Nephron progenitor cell (in vitro differentiated cells): ENCODE data around the gene CEP95.

ENCODE experiments used
- DNase-seq: peaks from one replicate; pipeline ENCODE4 v3.0.0; 2021
- H3K27ac Mint-ChIP-seq: 2 replicates; pipeline ENCODE4 v1.8.0; 2021; ENCODE audit warnings: mild to moderate bottlenecking, moderate library complexity, mixed read lengths
- H3K27me3 Mint-ChIP-seq: 2 replicates; pipeline ENCODE4 v1.8.0; 2021; ENCODE audit warnings: mild to moderate bottlenecking, low read depth, mixed read lengths; ENCODE audit not compliant: poor library complexity
- H3K36me3 Mint-ChIP-seq: 2 replicates; pipeline ENCODE4 v1.8.0; 2021; ENCODE audit warnings: low read depth, mixed read lengths
- H3K4me1 Mint-ChIP-seq: 2 replicates; pipeline ENCODE4 v1.8.0; 2021; ENCODE audit warnings: mixed read lengths
- H3K4me3 Mint-ChIP-seq: 2 replicates; pipeline ENCODE4 v1.8.0; 2021; ENCODE audit warnings: mild to moderate bottlenecking, moderate library complexity, mixed read lengths
- H3K9me3 Mint-ChIP-seq: 2 replicates; pipeline ENCODE4 v1.8.0; 2021; ENCODE audit warnings: mild to moderate bottlenecking, moderate library complexity, mixed read lengths
- CTCF ChIP-seq: fragments of 200-600 bp; sonication (generic); IDR thresholded peaks from 2 replicates; pipeline ENCODE4 v1.5.0; 2021; ENCODE audit warnings: antibody characterized with exemption

The CEP95 gene

DNA sequence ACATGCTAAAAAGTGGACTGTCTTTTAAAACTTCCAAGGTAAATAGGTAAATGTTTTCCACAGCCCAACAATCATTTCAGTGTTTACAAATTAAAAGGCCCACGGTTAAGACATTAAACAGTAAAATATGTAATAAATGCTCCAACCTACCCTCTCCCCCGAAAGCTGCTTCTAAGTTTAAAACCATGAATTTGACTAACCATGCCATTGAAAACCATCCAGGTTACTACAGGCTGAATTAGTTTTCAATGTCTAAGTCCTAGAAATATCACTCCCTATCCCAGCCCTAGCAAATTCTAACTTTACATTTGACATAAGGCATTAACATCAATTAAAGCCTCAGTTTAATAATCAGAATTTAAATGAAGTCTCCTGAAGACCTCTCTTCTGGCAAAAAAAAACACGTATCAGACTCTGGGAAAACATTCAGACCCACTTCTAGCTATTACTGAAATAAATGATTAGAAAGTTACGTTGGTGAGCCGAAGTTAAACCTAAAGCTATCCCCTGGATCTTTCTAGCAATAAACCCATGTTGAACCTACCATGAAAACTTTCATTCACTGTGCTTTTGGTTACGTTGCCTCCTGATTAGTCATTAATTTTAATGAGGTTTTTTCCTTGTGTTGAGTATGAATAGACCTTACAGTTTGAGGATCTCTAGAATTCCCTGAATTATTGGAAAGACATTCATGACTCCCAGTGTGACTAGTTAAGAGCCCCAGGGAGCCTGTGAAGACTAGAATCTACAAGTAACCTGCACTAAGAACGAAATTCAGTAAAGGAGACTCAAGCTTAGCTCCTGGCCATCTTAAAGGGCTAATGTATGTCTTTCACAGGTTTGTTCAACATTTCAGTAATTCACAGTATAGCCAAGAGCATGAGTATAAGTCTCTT lies 8.2 kb upstream of the CEP95 start:
- peak overlapping the region; percentile 92 for H3K27ac Mint-ChIP-seq
- TF ChIP-seq CTCF, result no peak
- DNase-seq, result no peak
- H3K27me3 Mint-ChIP-seq, result peaks cover 3% of the 10 kb centered on the region
- H3K4me3 Mint-ChIP-seq, result peak overlapping the region; percentile 98
- no peaks in the 10 kb centered on the region for H3K9me3 Mint-ChIP-seq
- H3K36me3 Mint-ChIP-seq, result peaks cover 55% of the 10 kb centered on the region
- peaks cover 90% of the 10 kb centered on the region for H3K4me1 Mint-ChIP-seq

- no peak for TF ChIP-seq CTCF
- Mint-ChIP-seq H3K4me3 (no peak overlapping the region), H3K36me3 (peaks cover 57% of the 10 kb centered on the region), H3K27ac (peak overlapping the region; percentile 17), H3K9me3 (no peaks in the 10 kb centered on the region), H3K4me1 (peaks cover 91% of the 10 kb centered on the region), H3K27me3 (no peaks in the 10 kb centered on the region)
- no peak for DNase-seq
These were observed 6.8 kb upstream of the CEP95 start for GRCh38 chr17:64499805-64500486.

- no peak for DNase-seq
- no peak overlapping the region for H3K4me3 Mint-ChIP-seq
- no peak for TF ChIP-seq CTCF
- H3K27ac Mint-ChIP-seq, result peak overlapping the region; percentile 17
- peaks cover 61% of the 10 kb centered on the region for H3K36me3 Mint-ChIP-seq
- H3K9me3 Mint-ChIP-seq, result no peaks in the 10 kb centered on the region
- H3K4me1 Mint-ChIP-seq, result peaks cover 89% of the 10 kb centered on the region
- H3K27me3 Mint-ChIP-seq, result peaks cover 1% of the 10 kb centered on the region
These were observed 6.3 kb upstream of the CEP95 start for GRCh38 chr17:64500487-64500859.

- peaks cover 66% of the 10 kb centered on the region for H3K36me3 Mint-ChIP-seq
- TF ChIP-seq CTCF, result no peak
- H3K4me3 Mint-ChIP-seq, result peak overlapping the region; percentile 26
- no peaks in the 10 kb centered on the region for H3K9me3 Mint-ChIP-seq
- peaks cover 82% of the 10 kb centered on the region for H3K4me1 Mint-ChIP-seq
- no peak for DNase-seq
- H3K27me3 Mint-ChIP-seq, result peaks cover 2% of the 10 kb centered on the region
- H3K27ac Mint-ChIP-seq, result peak overlapping the region; percentile 93
These were observed 5.7 kb upstream of the CEP95 start for GRCh38 chr17:64500862-64501765.

DNA sequence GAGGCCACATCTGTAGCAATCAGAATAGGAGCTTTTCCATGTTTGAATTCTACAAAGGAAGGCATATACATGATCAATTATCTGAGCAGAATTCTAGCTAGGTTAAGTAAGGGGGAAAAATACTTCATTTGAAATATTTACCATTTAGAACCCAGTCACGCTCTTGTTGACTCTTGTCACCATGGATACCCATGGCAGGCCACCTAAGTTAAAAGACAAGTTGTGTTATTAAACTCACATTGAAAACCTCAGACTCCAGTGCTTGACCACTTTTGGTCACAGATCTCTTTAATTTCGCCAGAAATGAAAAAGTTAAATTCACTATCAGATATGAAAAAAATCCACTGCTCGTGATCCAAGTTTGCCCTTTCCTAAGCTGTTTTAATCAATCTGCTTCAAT lies 4.8 kb upstream of the CEP95 start:
- TF ChIP-seq CTCF, result no peak
- Mint-ChIP-seq H3K27me3 (peaks cover 7% of the 10 kb centered on the region), H3K27ac (peak overlapping the region; percentile 93), H3K9me3 (no peaks in the 10 kb centered on the region), H3K4me1 (peaks cover 73% of the 10 kb centered on the region), H3K4me3 (peak overlapping the region; percentile 26), H3K36me3 (peaks cover 66% of the 10 kb centered on the region)
- no peak for DNase-seq
